Stimulated activated CD4-positive, alpha-beta T cell treated with anti-CD3 and anti-CD28 coated beads, TNF-alpha, amount 100 ng/mL, for 4 hours (primary cell): Measurements from ENCODE around the gene FBXO2.

Source experiments
- DNase-seq, 3 experiments: peaks; one replicate each; pipeline ENCODE4 v3.0.0-alpha.2; 2020; ENCODE audit warnings: low read depth in 3 of 3

Gene FBXO2

DNA sequence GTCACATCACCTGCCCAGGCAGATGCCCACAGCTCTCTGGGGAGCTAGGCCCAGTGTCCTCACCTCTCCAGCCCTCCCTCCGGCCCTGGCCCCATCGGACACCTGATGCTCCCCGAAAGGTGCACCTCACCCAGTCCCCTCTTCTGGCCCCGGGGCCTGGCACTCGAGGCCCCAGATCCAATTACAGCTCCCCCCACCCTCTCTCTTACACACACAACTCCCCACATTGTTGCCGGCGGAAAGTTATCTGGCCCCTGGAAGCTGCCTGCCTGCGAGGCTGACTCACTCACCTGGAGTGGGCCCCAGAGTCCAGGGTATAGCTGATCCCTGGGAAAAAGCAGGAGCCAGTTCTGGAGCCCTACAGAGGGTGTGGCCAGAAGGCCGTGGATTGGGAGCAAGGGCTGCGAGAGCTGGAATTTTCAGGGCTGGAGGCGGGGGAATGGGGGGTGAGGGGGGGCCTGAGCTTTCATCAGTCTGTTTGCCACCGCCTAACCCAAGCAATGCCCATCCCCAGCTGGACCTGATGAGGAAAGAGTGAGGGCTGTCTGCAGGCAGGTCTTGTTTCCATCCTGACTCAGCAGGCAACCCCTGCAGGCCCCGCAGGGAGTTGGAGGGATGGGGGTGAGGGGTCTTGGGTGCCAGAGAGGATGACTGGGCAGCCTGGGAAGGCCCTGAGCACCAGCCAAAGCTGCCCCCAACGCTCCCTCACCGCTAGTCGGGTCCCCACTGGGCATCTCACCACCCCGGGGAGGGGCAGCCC is 948 bp downstream of the FBXO2 start:
- DNase-seq, result no peak

DNA sequence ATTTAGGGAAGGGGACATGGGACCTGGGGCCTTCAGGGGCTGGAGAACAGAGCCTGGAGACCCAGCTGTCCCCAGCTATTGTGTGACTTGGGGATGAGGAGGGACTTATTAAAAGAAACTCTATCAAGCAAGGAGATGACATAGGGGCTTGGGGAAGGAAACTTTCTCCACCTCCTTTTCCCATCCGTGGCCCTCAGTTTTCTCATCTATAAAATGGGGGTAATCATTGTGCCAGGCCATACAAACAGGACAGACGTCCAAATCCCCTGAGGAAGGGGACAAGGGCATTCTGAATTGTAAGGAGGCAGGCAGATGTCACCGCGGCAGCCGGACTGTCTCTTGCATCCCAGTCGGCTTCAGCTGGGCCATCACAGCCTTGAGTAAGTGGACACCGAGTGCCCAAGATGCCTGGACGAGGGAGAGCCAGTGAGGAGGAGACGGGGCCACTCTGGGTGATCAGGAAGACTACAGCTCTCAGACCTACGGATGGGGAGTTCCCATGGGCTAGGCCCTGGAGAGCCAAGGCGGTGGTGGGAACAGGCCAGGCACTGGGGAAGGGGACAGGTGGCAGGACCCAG is 1.9 kb downstream of the FBXO2 start:
- DNase-seq, result no peak

DNA sequence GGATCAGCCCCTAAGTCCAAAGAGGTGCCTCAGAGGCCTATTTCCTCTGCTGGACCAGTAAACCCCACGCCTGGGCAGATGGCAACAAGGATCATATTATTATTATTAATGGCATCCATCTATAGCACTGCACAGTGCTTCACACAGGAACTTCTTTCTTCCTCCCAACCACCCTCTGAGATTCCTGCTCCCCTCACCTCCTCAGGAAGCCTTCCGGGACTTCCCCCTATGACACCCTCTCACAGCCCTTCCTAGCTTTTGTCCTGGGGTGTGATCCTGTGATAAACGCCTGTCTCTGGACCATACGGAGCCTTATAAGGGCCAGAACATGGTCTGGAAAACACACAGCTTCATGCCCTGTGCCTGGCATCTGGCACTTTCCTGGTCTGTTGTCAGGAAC is 3.2 kb downstream of the FBXO2 start:
- no peak for DNase-seq

DNA sequence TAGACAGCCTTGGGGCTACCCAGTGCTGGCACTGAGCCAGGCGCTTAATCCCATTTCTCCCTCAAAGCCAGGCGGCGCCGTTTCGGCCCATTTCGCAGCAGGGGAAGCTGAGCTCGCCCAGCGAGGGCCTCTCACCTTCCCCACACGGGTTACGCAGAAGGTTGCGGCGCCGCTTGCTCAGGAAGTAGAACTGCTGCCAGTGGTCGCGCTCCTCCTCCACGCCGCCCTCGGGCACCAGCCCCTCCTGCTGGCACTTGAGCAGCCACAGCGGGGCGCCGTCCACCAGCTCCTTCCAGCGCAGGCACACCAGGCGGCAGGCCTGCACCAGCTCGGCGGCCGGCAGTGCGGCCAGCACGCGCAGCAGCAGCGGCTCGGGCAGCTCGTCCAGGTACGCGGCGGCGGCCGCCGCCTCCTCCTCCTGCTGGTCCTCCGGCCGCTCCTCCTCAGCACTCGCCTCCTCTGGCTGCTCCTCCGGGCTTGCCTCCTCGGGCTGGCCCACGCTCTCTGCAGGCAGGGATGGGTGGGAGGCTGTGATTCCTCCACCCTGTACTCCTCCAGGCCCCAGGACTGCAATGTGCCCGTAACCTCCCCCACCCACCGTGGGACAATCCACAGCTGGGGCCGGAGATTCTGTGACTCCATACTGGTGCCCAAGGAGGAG is 3.8 kb downstream of the FBXO2 start:
- peak; percentile 48 to 56 (median 54) for DNase-seq

DNA sequence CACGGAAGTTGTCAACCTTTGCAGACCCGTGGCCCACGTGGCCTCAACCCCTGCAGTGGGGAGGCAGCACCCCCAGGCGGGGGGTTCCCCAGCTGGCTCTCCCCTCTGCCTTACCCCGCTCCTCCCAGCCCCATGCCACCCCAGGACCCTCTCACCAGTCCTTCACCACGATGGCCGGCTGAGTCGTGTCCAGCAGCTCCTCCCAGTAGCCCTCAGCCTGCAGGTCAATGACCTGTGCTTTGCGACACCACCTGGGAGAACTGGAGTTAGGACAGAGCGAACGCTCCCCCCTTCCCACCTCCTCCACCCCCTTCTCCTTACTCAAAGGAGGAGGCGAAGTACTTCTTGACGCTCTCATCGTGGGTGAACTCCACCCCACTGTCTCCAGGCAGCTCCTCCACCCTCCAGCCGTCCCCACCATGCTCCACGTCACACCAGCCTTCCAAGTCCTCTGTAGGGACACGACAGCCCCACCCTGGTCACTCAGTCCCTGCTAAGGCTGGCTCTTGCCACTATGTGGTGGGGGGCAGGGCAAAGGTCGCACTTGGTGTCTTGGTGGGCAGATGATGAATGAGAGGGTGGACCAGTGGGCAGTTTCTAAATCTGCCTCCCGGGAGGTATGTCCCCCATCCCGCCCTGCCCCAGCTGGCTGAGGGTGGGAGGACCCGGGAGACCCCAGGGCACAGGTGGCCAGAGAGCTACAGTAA is 4.5 kb downstream of the FBXO2 start:
- no peak for DNase-seq

DNA sequence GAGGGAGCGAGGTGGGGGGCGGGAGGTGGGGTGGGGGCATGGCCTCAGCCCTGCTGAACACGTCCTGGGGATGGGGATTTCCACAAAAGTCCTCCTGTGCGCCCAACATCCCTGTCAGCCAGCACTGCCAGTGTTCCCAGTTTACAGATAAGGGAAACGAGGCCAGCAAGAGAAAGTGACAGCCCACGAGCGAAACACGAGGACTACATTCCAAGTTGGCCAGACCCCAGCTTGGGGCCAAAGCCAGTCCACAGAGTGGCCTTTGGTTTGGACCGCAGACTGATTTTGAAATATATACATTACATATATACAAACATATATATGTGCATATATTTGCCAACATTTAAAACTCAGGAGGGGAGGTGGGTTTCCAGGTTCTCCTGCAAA is 5.0 kb downstream of the FBXO2 start:
- no peak for DNase-seq

DNA sequence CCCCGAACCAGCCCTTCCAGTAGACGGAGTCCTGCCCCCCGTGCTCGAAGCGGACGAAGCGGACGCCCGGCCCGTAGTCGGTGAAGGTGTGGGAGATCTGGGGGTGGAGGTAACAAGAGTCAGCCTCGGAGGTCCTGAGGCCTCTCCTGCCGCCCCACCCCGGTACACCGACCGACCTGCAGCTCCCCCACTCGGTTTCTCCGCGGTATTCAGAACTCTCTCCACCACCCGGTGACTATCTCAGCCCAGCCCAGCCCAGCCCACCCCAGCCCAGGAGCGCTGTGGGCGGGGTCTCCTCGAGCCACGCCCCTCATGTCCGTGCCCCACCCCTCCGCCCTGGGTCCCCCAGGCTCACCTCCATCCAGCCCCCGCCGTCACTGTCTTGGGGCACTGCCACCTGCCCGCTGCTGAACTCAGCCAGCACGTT is 5.5 kb downstream of the FBXO2 start:
- DNase-seq, result peak in 1 of 3 experiments; percentile 27

DNA sequence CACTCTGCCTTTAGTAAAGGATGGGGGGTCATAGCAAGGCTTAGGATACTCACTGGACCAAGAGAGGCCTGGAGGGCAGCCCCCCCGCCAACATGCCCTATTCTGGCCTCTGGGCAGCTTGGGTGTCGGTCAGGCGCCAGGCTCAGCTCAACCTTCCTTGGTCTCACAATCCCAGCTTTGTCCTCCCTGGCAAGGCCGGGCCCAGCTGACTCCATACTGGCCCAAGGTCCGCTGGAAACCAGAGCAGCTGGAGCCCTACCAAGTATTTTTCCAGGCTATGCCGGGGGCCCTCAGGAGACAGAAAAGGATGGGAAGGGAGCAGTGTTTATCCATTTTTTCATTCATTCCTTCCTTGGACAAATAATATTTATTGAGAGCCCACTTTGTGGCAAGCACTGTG is 6.2 kb downstream of the FBXO2 start:
- DNase-seq, result no peak

DNA sequence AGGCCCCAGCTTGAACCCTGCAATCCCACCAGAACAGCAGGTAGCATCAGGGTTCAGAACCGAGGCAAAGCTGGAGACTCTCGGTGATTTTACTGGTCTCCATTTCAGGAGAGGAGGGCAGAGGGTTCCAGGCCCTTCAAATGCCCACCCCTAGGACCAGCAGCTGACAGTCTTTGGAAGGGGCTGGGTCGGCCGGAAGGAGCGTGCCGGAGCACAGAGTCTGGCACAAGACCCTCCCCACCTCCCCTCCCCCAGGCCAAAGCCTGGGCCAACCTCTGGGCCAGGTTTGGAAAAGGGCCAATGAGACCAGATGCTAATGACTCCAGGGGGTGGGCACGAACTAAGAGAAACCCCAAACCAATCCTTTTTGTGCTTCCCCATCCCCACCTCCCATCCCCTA is 6.9 kb downstream of the FBXO2 start:
- no peak for DNase-seq

DNA sequence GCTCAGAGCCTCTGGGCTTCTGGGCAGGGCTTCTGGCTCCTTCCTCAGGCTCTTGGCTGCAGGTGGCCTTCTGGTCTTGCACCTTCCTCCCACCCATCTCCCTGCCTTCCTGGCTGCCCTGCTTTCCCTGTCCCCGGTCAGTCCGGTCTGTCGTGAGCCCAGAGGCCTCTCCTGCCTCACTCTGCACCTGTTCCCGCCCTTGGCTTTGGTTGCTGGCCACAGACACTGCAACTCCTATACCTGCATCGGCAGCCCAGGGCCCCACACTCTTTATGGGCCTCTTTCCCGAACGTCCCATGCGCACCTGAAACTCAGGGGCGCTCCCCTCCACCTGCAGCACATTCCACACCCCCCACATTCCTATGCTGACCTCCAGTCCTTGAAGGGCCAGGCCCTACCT is 7.9 kb downstream of the FBXO2 start:
- DNase-seq, result no peak

DNA sequence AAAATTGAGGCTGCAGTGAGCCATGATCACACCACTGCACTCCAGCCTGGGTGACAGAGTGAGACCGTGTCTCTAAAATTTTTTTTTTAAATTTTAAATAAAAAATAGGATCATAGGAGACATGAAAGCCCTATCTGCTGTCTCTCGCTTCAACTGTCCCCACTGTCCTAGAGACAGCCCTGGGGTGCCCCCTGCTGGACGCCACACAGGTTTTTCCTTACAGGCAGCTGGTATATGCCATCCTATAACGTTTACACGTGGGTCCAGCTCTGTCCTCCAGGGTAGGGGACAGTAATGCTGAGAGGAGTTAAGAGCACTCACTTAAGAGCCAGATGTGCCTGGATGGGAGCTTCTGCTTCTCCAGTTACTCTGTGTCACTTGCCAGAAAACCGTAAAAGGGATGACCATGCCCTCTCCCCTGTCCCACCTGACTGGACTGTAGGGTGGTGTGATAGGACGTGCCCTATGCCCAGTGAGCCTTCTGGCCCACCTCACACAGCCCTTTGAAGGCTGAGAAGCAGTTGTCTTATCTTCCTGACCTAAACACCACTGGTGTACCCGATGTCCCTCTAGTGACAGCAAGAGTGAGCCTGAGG is 8.5 kb downstream of the FBXO2 start:
- peak; percentile 60 to 77 (median 61) for DNase-seq

DNA sequence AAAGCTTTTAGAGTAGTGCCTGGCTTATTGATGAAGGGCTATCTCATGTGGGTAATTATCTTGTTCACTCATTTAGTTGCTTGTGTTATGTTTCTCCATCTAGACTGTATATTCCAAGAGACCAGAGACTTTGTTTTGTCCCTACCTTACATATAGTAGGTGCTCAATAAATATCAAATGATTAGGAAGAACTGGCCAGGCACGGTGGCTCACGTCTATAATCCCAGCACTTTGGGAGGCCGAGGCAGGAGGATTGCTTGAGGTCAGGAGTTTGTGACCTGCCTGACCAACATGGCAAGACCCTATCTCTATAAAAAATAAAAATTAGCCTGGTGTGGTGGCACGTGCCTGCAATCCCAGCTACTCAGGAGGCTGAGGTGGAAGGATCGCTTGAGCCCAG is 9.0 kb downstream of the FBXO2 start:
- no peak for DNase-seq

DNA sequence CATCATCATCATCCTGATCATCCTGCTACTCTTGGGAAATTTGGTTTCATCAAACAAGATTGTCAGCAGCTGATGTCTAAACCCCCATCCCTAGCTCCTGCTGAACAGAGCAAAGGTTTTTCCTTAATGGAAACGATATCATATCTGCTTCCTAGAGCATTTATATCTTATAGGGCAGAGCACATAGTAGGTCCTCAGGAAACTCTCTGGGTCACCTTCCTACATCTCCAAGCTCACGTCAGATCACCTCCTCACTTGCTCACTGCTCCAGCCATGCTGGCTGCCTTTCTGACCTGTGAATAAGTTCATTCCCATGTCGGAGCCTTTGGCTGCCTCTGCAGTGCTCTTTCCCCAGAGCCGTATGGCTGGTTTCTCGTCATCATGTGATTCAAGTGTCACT is 10.4 kb downstream of the FBXO2 start:
- no peak for DNase-seq

DNA sequence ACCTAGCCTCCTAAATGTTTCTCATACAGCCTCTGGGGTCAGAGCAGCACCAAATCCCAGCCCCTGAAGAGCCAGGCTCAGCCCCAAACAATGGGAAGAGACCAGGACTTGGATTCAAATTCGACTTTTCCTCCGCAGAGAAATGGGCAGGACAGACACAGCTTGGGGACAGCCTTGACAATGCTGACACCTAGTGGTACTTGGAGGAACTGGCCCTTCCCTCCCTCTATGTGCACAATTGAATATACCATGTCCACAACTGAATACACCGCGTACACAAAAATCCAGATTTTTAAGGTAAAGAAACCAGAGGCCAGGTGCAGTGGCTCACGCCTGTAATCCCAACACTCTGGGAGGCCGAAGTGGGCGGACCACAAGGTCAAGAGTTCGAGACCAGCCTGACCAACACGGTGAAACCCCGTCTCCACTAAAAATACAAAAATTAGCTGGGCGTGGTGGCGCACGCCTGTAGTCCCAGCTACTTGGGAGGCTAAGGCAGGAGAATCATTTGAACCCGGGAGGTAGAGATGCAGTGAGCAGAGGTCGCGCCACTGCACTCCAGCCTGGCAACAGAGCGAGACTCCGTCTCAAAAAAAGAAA is 11.7 kb downstream of the FBXO2 start:
- peak; percentile 40 to 53 (median 47) for DNase-seq

DNA sequence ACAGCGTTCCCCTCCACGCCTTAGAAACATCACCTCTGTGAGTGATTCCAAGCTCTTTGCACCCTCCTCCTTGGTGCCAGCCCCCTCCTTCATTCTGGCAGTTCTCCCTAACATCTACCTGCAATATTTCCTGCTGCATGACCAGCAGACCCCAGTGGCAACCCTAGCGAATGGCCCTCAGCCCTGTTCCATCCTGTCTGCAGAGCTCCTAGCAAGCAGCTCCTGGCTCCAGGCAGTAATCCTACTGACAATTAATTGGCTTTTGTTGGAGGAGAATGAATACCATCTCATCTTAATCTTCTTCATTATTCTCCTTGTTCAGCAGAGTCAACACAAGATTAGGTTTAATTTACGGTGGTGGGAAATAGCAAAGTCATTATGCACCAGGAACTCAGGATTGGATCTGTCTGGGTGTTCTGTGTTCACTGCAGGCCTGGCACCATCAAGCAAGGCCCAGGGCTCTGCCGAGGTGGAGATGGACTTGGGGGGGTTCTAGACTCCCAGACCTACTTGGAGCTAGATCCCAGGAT is 12.4 kb downstream of the FBXO2 start:
- no peak for DNase-seq

DNA sequence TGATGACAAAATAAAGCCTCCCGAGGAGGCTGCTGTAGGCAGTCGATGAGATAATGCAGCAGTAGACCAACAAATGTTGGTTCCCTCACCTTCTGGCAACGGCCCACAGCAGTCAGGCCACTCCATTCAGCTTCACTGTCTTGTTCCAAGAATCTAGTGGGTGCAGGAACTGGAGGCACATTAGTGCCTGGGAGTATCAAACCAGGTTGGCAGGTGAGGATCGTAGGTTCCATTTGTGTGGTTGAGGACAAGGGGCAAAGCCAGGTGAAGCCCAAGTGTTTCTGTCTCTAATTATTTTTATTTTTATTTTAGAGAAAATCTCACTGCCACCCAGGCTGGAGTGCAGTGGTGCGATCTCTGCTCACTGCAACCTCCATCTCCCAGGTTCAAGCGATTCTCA is 13.3 kb downstream of the FBXO2 start:
- no peak for DNase-seq

DNA sequence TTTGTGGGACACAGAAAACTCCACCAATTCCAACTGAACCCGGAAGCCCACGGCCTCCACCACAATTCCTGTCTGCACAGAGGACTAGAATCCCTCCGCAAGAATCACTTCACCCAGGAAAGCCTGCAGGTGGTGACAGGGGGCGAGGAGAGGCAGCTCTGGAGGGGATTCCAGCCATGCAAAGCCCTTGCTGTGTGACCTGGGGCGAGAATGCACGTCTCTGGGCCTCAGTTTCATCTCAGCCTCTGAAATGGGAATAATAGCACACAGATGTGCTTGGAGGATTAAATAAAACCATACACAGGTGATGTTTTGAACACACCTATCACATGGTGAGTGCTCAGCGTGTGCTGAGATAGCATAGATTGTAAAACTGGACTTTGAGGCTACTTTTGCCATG is 14.1 kb downstream of the FBXO2 start:
- DNase-seq, result no peak

DNA sequence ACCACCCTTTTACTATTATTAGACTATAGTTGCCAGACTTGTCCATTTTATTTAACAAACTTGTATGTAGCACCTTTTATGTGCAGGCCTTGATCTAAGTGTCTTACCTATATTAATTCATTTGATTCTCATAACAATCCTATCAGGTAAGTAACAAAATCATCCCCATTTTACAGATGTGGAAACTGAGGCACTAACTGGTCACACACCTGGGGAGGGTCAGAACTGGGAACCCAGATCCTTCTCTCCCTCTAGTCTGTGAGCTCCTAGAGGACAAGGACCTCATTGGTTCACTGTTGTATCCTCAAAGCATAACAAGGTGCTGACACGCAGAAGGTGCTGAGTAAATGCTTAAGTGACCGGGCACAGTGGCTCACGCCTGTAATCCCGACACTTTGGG is 14.9 kb downstream of the FBXO2 start:
- no peak for DNase-seq

DNA sequence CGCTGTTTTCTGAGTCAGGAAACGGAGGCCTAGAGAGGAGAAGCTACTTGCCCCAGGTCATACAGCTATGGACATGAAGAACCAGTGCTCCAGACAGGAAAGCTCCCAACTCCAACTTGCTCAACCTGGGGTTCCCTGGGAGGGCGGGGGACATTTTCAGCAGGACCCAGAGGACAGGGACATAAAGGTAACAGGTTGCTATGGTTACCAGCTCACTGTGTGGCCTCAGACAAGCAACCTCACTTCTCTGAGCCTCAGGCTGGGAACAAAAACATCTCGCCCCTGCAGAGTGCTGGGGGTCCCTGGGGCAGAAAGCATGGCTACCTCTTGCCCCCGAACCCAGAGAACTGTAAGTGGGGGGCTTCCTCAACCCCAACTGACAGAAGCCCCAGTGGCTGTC is 16.1 kb downstream of the FBXO2 start:
- DNase-seq, result no peak

DNA sequence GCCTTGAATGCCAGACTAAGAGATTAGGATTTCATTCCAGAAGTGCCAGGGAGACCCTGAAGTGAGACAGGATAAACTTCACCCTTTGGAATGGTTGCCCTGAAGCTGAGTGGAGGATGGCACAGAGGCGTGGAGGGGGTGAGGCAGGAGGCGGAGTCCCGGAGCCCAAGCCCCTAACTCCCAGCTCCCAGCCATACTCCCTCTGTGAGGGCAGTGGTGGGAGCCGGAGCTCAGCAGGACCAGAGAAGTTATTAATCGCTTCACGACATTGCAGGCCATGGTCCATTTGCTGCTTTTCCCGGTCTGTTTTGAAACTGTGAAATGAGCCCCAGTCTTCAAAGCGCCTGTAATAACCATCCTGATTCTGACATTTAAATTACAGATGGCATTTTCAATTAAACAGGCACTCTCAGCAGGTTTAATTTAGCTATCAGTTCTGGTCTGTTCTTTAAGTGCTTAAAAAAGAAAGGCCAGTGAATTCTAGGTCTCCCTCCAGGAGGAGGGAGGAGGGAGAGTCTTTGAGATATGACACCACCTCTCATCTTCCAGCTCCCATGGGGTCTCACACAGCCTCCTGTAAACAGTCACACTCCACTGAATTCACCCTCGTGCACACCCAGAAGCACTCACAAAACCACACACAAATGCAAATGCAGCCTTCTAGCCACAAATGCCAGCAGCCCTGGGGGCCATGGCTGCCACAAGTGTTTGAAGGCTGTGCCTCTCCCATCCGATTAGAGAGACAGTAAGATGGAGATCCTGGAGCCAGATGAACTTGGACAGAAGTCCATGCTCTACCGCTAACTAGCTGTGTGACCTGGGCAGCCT is 19.6 kb downstream of the FBXO2 start:
- DNase-seq, result no peak
